Measurements from ENCODE around the gene NOL9. TPM values are rescaled to one million over a fixed set of nuclear protein-coding genes. Genes with fewer than 3 reads are reported as not detected.
A peak's percentile ranks its signal among the peaks of the same experiment; 100 is the strongest.

NOL9 gene
- total and polyA plus RNA-seq, 9 of the 15 experiments (the other 6 are each of a cell fraction or from before 2014, with no cell fraction given): 5.6 to 76.5 (median 47.3) TPM

DNA sequence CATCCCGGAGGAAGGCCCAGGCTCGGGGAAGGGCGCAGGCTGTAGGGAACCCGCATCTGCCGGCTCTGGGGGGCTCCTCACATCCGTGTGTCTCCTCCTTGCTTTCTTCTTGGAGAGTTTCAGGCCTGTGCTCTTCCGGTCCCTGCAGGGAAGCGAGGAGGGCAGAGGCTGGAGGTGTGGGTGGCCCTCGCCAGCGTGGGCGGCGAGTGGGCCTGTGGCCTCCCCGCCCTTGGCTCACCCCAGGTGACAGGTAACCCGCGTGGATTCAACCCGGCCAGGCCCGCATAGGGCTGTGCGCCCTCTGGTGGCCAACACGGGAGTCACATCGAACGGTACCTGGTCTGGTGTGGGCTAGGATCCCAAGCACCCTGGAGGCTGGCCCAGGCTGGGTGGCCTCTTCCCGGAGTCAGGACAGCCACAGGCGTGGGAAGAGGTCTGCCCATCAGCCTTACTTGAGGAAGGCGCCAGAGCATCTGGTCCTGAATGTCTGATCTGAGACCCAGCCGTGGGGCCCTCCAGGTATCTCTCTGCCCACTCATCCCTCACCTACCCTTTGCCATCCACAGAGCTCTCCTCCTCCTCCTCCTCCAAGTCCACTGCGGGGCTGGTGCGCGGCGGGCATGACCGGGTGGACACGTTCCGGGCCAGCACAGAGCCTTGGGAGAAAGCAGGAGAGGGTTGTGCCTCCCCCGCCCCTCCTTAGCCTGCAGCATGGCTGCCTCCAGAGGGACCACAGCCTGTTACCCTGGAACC lies 78.8 kb downstream of the NOL9 start (continued):
- peak; percentile 18; the same call in 1 of the 2 replicates for TF ChIP-seq ARID4B (CRISPR knock-in tag; IDR thresholded peaks at IDR 0.05)
- no peak for TF ChIP-seq SMAD3 (CRISPR knock-in tag; conservative IDR thresholded peaks at IDR 0.05)
- peak; percentile 63; the same call in 1 of the 2 replicates for TF ChIP-seq CTBP1 (IDR thresholded peaks at IDR 0.05; ENCODE audit: borderline replicate concordance)
- TF ChIP-seq ZBTB2 (IDR thresholded peaks at IDR 0.05): peak; percentile 82
- no peak for TF ChIP-seq PHTF2 (CRISPR knock-in tag; IDR thresholded peaks at IDR 0.05)
- TF ChIP-seq ZBTB7A (IDR thresholded peaks at IDR 0.05; ENCODE audit: borderline replicate concordance, control insufficient read depth, low read depth, low read length): no peak
- TF ChIP-seq PRMT5 (CRISPR knock-in tag; IDR thresholded peaks at IDR 0.05): no peak
- TF ChIP-seq, protein P1, sequence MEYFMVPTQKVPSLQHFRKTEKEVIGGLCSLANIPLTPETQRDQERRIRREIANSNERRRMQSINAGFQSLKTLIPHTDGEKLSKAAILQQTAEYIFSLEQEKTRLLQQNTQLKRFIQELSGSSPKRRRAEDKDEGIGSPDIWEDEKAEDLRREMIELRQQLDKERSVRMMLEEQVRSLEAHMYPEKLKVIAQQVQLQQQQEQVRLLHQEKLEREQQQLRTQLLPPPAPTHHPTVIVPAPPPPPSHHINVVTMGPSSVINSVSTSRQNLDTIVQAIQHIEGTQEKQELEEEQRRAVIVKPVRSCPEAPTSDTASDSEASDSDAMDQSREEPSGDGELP (CRISPR knock-in tag; IDR thresholded peaks at IDR 0.05; ENCODE audit: borderline replicate concordance): peak; percentile 51; the same call in 1 of the 2 replicates
- TF ChIP-seq ZEB2 (IDR thresholded peaks at IDR 0.05): peak; percentile 44; the same call in 1 of the 2 replicates
- peak; percentile 46 for TF ChIP-seq TBP (optimal IDR thresholded peaks at IDR 0.05; ENCODE audit: low read depth, low read length)
- TF ChIP-seq, protein P2, sequence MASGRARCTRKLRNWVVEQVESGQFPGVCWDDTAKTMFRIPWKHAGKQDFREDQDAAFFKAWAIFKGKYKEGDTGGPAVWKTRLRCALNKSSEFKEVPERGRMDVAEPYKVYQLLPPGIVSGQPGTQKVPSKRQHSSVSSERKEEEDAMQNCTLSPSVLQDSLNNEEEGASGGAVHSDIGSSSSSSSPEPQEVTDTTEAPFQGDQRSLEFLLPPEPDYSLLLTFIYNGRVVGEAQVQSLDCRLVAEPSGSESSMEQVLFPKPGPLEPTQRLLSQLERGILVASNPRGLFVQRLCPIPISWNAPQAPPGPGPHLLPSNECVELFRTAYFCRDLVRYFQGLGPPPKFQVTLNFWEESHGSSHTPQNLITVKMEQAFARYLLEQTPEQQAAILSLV (tag; IDR thresholded peaks at IDR 0.05): no peak
- TF ChIP-seq, protein P3, sequence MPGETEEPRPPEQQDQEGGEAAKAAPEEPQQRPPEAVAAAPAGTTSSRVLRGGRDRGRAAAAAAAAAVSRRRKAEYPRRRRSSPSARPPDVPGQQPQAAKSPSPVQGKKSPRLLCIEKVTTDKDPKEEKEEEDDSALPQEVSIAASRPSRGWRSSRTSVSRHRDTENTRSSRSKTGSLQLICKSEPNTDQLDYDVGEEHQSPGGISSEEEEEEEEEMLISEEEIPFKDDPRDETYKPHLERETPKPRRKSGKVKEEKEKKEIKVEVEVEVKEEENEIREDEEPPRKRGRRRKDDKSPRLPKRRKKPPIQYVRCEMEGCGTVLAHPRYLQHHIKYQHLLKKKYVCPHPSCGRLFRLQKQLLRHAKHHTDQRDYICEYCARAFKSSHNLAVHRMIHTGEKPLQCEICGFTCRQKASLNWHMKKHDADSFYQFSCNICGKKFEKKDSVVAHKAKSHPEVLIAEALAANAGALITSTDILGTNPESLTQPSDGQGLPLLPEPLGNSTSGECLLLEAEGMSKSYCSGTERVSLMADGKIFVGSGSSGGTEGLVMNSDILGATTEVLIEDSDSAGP (CRISPR knock-in tag; IDR thresholded peaks at IDR 0.05): no peak
- TF ChIP-seq XRCC5 (IDR thresholded peaks at IDR 0.05; ENCODE audit: low read depth, low read length): peak; percentile 93
- TF ChIP-seq SP2 (IDR thresholded peaks at IDR 0.05; ENCODE audit: extremely low read depth, low read depth, low read length, poor library complexity, severe bottlenecking): no peak
- TF ChIP-seq RB1 (IDR thresholded peaks at IDR 0.05; ENCODE audit: low read depth): peak; percentile 73; the same call in 1 of the 2 replicates
- no peak for TF ChIP-seq PML (IDR thresholded peaks at IDR 0.05; ENCODE audit: low read length)
- no peak for TF ChIP-seq SLC30A9 (CRISPR knock-in tag; IDR thresholded peaks at IDR 0.05)
- TF ChIP-seq MTA3 (IDR thresholded peaks at IDR 0.05; ENCODE audit: borderline replicate concordance): peak; percentile 70; the same call in 1 of the 2 replicates
